DND-41 (cell line): Measurements from ENCODE around the gene ULK1.

ENCODE experiments used
- CTCF ChIP-seq: IDR thresholded peaks from 2 replicates; pipeline ENCODE4 v1.5.1; 2012; ENCODE audit warnings: borderline replicate concordance, low read length, moderate library complexity, mild to moderate bottlenecking; ENCODE audit not compliant: poor library complexity, severe bottlenecking; ENCODE audit errors: extremely low read depth
- EZH2 ChIP-seq: IDR thresholded peaks from 3 replicates; pipeline ENCODE4 v1.6.1; 2012; ENCODE audit warnings: borderline replicate concordance, low read depth, mild to moderate bottlenecking, moderate library complexity, low read length, inconsistent platforms; ENCODE audit not compliant: severe bottlenecking

GRCh38 chr12:131896811-131897270 is 2.4 kb downstream of the ULK1 start:
- TF ChIP-seq CTCF (peak; percentile 5), EZH2 (no peak)
